ENCODE results near the gene ELF1. TPM values are rescaled to one million over a fixed set of nuclear protein-coding genes. Genes with fewer than 3 reads are reported as not detected.
A peak's percentile ranks its signal among the peaks of the same experiment; 100 is the strongest.

ELF1 gene
- total and polyA plus RNA-seq, 10 of the 15 experiments (the other 5 are each of a cell fraction or from before 2014, with no cell fraction given) = 43.3 to 97.6 (median 55.7) TPM

DNA sequence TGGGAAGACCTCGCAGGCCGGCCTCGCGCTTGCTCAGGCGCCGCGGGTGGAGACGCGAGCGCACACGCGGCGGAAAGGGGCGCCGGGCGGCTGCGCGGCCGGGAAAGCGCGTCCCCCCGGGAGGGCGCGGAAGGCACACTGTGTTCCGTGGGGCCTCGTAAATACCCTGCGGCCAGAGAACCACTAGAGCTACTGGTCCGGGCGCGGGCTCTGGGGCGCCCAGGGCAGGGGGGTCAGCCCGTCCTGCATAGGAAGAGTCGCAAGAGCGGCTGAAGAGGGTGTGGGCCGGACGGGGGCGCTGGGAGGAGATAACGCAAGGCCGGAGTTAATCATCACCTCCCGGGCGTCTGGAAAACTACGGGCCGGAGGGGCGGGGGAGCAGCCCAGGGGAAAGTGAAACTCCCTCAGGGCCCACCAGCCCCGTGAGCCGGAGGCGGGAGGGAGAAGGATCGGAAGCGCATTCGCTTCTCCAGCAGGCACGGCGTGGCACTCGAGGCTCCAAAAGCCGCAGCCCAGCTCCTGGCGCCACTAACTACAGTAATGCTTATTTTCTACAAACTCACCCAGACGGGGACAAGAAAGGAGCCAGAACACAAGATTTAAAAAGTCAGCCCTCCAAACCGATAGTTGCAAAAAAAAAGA lies 41.1 kb upstream of the ELF1 start (continued):
- 0 out of 2 replicates have a peak, but pooled peaks have one; percentile 25 for TF ChIP-seq TCF3 (IDR thresholded peaks at IDR 0.05; ENCODE audit: borderline replicate concordance, insufficient read depth, low read depth, low read length)
- no peak for TF ChIP-seq STAT1 (conservative IDR thresholded peaks at IDR 0.05)
- TF ChIP-seq EGR1 (IDR thresholded peaks at IDR 0.05; ENCODE audit: borderline replicate concordance in 1 of 2, low read depth in 2 of 2, low read length in 2 of 2) = peak in 1 of 2 experiments; percentile 47; a peak in 1 of 3 replicates
- TF ChIP-seq, protein P1, sequence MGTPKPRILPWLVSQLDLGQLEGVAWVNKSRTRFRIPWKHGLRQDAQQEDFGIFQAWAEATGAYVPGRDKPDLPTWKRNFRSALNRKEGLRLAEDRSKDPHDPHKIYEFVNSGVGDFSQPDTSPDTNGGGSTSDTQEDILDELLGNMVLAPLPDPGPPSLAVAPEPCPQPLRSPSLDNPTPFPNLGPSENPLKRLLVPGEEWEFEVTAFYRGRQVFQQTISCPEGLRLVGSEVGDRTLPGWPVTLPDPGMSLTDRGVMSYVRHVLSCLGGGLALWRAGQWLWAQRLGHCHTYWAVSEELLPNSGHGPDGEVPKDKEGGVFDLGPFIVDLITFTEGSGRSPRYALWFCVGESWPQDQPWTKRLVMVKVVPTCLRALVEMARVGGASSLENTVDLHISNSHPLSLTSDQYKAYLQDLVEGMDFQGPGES (IDR thresholded peaks at IDR 0.05) = no peak
- peak in 1 of 2 experiments; percentile 2; a peak in 1 of 4 replicates for TF ChIP-seq EP300 (IDR thresholded peaks at IDR 0.05; ENCODE audit: borderline replicate concordance in 1 of 2, control insufficient read depth in 1 of 2, low read depth in 2 of 2, low read length in 2 of 2)
- TF ChIP-seq, protein P2, sequence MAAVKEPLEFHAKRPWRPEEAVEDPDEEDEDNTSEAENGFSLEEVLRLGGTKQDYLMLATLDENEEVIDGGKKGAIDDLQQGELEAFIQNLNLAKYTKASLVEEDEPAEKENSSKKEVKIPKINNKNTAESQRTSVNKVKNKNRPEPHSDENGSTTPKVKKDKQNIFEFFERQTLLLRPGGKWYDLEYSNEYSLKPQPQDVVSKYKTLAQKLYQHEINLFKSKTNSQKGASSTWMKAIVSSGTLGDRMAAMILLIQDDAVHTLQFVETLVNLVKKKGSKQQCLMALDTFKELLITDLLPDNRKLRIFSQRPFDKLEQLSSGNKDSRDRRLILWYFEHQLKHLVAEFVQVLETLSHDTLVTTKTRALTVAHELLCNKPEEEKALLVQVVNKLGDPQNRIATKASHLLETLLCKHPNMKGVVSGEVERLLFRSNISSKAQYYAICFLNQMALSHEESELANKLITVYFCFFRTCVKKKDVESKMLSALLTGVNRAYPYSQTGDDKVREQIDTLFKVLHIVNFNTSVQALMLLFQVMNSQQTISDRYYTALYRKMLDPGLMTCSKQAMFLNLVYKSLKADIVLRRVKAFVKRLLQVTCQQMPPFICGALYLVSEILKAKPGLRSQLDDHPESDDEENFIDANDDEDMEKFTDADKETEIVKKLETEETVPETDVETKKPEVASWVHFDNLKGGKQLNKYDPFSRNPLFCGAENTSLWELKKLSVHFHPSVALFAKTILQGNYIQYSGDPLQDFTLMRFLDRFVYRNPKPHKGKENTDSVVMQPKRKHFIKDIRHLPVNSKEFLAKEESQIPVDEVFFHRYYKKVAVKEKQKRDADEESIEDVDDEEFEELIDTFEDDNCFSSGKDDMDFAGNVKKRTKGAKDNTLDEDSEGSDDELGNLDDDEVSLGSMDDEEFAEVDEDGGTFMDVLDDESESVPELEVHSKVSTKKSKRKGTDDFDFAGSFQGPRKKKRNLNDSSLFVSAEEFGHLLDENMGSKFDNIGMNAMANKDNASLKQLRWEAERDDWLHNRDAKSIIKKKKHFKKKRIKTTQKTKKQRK (IDR thresholded peaks at IDR 0.05; ENCODE audit: low read depth, low read length) = no peak
- no peak for TF ChIP-seq FOXM1 (IDR thresholded peaks at IDR 0.05; ENCODE audit: low read depth, low read length)
- no peak for TF ChIP-seq NRF1 (conservative IDR thresholded peaks at IDR 0.05; ENCODE audit: low read depth, low read length)
- TF ChIP-seq, protein P3, sequence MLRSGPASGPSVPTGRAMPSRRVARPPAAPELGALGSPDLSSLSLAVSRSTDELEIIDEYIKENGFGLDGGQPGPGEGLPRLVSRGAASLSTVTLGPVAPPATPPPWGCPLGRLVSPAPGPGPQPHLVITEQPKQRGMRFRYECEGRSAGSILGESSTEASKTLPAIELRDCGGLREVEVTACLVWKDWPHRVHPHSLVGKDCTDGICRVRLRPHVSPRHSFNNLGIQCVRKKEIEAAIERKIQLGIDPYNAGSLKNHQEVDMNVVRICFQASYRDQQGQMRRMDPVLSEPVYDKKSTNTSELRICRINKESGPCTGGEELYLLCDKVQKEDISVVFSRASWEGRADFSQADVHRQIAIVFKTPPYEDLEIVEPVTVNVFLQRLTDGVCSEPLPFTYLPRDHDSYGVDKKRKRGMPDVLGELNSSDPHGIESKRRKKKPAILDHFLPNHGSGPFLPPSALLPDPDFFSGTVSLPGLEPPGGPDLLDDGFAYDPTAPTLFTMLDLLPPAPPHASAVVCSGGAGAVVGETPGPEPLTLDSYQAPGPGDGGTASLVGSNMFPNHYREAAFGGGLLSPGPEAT (IDR thresholded peaks at IDR 0.05; ENCODE audit: low read depth) = peak; percentile 73
- no peak for TF ChIP-seq BRCA1 (IDR thresholded peaks at IDR 0.05; ENCODE audit: low read depth, low read length)
- TF ChIP-seq MYB (IDR thresholded peaks at IDR 0.05; ENCODE audit: borderline replicate concordance, low read depth, low read length) = no peak
- TF ChIP-seq, protein P4, sequence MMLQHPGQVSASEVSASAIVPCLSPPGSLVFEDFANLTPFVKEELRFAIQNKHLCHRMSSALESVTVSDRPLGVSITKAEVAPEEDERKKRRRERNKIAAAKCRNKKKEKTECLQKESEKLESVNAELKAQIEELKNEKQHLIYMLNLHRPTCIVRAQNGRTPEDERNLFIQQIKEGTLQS (IDR thresholded peaks at IDR 0.05; ENCODE audit: borderline replicate concordance, extremely low read depth, low read depth, low read length) = no peak
- no peak for TF ChIP-seq BMI1 (IDR thresholded peaks at IDR 0.05; ENCODE audit: borderline replicate concordance)
- peak; percentile 6; the same call in 1 of the 2 replicates for TF ChIP-seq CBX5 (IDR thresholded peaks at IDR 0.05; ENCODE audit: low read depth)
- TF ChIP-seq, protein P5, sequence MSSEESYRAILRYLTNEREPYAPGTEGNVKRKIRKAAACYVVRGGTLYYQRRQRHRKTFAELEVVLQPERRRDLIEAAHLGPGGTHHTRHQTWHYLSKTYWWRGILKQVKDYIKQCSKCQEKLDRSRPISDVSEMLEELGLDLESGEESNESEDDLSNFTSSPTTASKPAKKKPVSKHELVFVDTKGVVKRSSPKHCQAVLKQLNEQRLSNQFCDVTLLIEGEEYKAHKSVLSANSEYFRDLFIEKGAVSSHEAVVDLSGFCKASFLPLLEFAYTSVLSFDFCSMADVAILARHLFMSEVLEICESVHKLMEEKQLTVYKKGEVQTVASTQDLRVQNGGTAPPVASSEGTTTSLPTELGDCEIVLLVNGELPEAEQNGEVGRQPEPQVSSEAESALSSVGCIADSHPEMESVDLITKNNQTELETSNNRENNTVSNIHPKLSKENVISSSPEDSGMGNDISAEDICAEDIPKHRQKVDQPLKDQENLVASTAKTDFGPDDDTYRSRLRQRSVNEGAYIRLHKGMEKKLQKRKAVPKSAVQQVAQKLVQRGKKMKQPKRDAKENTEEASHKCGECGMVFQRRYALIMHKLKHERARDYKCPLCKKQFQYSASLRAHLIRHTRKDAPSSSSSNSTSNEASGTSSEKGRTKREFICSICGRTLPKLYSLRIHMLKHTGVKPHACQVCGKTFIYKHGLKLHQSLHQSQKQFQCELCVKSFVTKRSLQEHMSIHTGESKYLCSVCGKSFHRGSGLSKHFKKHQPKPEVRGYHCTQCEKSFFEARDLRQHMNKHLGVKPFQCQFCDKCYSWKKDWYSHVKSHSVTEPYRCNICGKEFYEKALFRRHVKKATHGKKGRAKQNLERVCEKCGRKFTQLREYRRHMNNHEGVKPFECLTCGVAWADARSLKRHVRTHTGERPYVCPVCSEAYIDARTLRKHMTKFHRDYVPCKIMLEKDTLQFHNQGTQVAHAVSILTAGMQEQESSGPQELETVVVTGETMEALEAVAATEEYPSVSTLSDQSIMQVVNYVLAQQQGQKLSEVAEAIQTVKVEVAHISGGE (CRISPR knock-in tag; IDR thresholded peaks at IDR 0.05) = peak; percentile 27; the same call in 1 of the 2 replicates
- TF ChIP-seq HDAC2 (IDR thresholded peaks at IDR 0.05) = no peak; the same call in 1 of the 2 replicates
- no peak for TF ChIP-seq GABPA (IDR thresholded peaks at IDR 0.05; ENCODE audit: low read depth)
- no peak for TF ChIP-seq FOXK2 (IDR thresholded peaks at IDR 0.05)
